T-cell (primary cell): ENCODE results near the gene DENND2A. TPM values are rescaled to one million over a fixed set of nuclear protein-coding genes. Genes with fewer than 3 reads are reported as not detected.

Experiments
- ATAC-seq, 4 experiments: fragments of 200-7000 bp in 3 of 4; fragments of 150-1000 bp in 1 of 4; cut with Tn5 transposase; replicated peaks in 1 of 4; 1 replicate in 3 of 4; 2 replicates in 1 of 4; pipeline ENCODE4 v1.10.0; 2021; ENCODE audit warnings: moderate library complexity in 3 of 4, mild to moderate bottlenecking in 2 of 4, moderate number of reproducible peaks in 1 of 4
- CTCF ChIA-PET, 2 donors: fragments of 300-600 bp; sonication (Branson Sonifier 250); formaldehyde crosslinking; loops; one replicate each; lab custom pipeline; 2022; ENCODE audit warnings: antibody characterized with exemption in 2 of 2; lab: Charles Lee
- POLR2A ChIA-PET, 2 donors: fragments of 300-600 bp; sonication (Branson Sonifier 250); formaldehyde crosslinking; loops; one replicate each; lab custom pipeline; 2022; ENCODE audit warnings: antibody characterized with exemption in 2 of 2; lab: Charles Lee
- DNase-seq, 35 experiments: peaks; one replicate each; pipeline versions ENCODE4 v3.0.0 to v3.0.0-alpha.2; 2013 to 2023
- H3K27ac ChIP-seq: one replicate; pipeline ENCODE4 v1.5.1; 2013; ENCODE audit warnings: low read length
- H3K27me3 ChIP-seq, 2 experiments: replicated peaks in 1 of 2; 1 replicate in 1 of 2; 2 replicates in 1 of 2; pipeline versions ENCODE4 v1.6.1 to v1.7.0; 2013; ENCODE audit warnings: low read length in 1 of 2, mixed read lengths in 1 of 2; ENCODE audit not compliant: control insufficient read depth in 2 of 2, insufficient read depth in 2 of 2; ENCODE audit errors: extremely low read depth in 1 of 2
- H3K36me3 ChIP-seq, 2 donors: 1 replicate in 1 of 2; 2 replicates in 1 of 2; pipeline versions ENCODE4 v1.6.1 to v1.7.0; 2013; ENCODE audit warnings: low read length in 1 of 2; ENCODE audit not compliant: control insufficient read depth in 2 of 2, insufficient read depth in 1 of 2; ENCODE audit errors: extremely low read depth in 1 of 2
- H3K4me1 ChIP-seq, 2 experiments: 1 replicate in 1 of 2; 2 replicates in 1 of 2; pipeline versions ENCODE4 v1.6.1 to v1.7.0; 2013; ENCODE audit warnings: low read length in 2 of 2, mixed read lengths in 1 of 2; ENCODE audit not compliant: insufficient read depth in 2 of 2, control insufficient read depth in 1 of 2; ENCODE audit errors: extremely low read depth in 1 of 2
- H3K4me3 ChIP-seq, 2 donors: 1 replicate in 1 of 2; 2 replicates in 1 of 2; pipeline versions ENCODE4 v1.5.1 to v1.7.0; 2013; ENCODE audit warnings: mild to moderate bottlenecking in 2 of 2, low read length in 1 of 2, moderate library complexity in 1 of 2; ENCODE audit not compliant: control insufficient read depth in 1 of 2; ENCODE audit errors: extremely low read depth in 1 of 2
- H3K9me3 ChIP-seq: 2 replicates; pipeline ENCODE4 v1.7.0; 2013
- H3K27ac Mint-ChIP-seq, 2 donors: one replicate each; pipeline ENCODE4 v1.8.0; 2020 to 2021; ENCODE audit warnings: mild to moderate bottlenecking in 2 of 2, mixed read lengths in 2 of 2
- H3K27me3 Mint-ChIP-seq, 2 donors: one replicate each; pipeline ENCODE4 v1.8.0; 2021 to 2022; ENCODE audit warnings: mixed read lengths in 2 of 2
- H3K36me3 Mint-ChIP-seq: one replicate; pipeline ENCODE4 v1.8.0; 2021; ENCODE audit warnings: mixed read lengths
- H3K4me1 Mint-ChIP-seq, 3 donors: one replicate each; pipeline ENCODE4 v1.8.0; 2020 to 2022; ENCODE audit warnings: mixed read lengths in 3 of 3, mild to moderate bottlenecking in 1 of 3
- H3K4me3 Mint-ChIP-seq, 3 donors: one replicate each; pipeline ENCODE4 v1.8.0; 2020 to 2022; ENCODE audit warnings: mild to moderate bottlenecking in 3 of 3, mixed read lengths in 3 of 3, moderate library complexity in 3 of 3
- H3K9me3 Mint-ChIP-seq, 3 donors: one replicate each; pipeline ENCODE4 v1.8.0; 2020 to 2022; ENCODE audit warnings: mixed read lengths in 3 of 3
- whole genome bisulfite sequencing: methylation state at CpG from one replicate; pipeline ENCODE4 v1.1.5; 2013; ENCODE audit warnings: missing lambda C conversion rate; ENCODE audit not compliant: insufficient coverage; 5-methylcytosine and 5-hydroxymethylcytosine counted together
- total RNA-seq, 35 experiments: library from RNA in 6 of 35; stranded (reverse) in 6 of 35; fragments of 120-200 nt in 1 of 35; gene quantifications; one replicate each; pipeline versions ENCODE4 v1.2.1 to v1.2.4 and lab custom pipeline; 2013 to 2026

DENND2A gene
- total RNA-seq, 5 donors from 2014 or later (not counting 1 experiment from before 2014, with no cell fraction given) = 0.09 TPM; not detected in 4

DNA sequence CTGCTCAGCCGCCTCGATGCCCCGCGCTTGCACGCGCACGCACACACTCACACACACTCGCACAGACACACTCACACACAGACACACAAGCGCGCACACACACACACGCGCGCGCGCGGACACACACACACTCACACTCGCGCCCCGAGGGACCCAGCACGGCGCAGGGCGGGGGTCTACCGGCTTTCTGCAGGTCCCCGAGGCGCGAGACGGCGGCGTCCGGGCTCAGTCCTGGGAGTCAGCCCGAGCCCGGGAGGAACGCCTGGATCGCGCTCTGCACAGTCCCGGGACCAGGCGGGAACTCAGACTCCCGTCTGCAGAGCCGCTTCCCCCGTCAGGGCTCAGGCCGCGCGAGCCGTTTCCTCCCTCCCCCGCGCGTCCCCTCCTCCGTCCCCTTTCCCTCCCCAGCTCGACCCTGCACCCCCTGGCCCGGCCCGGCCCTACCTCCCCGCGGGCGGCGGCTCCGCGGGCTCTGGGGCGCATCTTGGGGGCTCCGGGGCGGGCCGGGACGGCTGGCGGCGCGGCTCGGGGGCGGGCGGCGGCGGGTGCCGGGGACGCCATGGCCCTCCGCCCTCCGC lies 464 bp downstream of the DENND2A start:
- no peaks in the 10 kb centered on the region for H3K36me3 ChIP-seq
- Mint-ChIP-seq H3K27me3 (peaks cover 61 to 70% of the 10 kb centered on the region in 2 donors), H3K9me3 (no peaks in the 10 kb centered on the region), H3K4me1 (peaks cover 15 to 24% (median 21%) of the 10 kb centered on the region in 3 donors), H3K4me3 (peak overlapping the region; percentile 83 to 88 (median 84)), H3K27ac (peak overlapping the region in 1 of 2 donors; percentile 40), H3K36me3 (no peaks in the 10 kb centered on the region)
- peak; percentile 18 to 43 (median 38) for ATAC-seq
- peak in 2 of 35 experiments; percentile 3 for DNase-seq
- H3K27me3 ChIP-seq = peaks cover 5 to 82% of the 10 kb centered on the region in 2 experiments
- peak overlapping the region; percentile 28 to 62 for H3K4me3 ChIP-seq
- WGBS = under 1% methylated on average over 71 of the region's 74 CpGs
- H3K9me3 ChIP-seq = no peaks in the 10 kb centered on the region
- H3K4me1 ChIP-seq = peaks cover 0 to 21% of the 10 kb centered on the region in 2 experiments
- POLR2A ChIA-PET = no interaction called here
- CTCF ChIA-PET = interaction anchor here in 1 of 2 donors (0.6 kb wide), 1 partner anchor 76 kb away, joined by 4 read pairs; no protein-coding TSS in a partner anchor
- H3K27ac ChIP-seq = no peak overlapping the region

DNA sequence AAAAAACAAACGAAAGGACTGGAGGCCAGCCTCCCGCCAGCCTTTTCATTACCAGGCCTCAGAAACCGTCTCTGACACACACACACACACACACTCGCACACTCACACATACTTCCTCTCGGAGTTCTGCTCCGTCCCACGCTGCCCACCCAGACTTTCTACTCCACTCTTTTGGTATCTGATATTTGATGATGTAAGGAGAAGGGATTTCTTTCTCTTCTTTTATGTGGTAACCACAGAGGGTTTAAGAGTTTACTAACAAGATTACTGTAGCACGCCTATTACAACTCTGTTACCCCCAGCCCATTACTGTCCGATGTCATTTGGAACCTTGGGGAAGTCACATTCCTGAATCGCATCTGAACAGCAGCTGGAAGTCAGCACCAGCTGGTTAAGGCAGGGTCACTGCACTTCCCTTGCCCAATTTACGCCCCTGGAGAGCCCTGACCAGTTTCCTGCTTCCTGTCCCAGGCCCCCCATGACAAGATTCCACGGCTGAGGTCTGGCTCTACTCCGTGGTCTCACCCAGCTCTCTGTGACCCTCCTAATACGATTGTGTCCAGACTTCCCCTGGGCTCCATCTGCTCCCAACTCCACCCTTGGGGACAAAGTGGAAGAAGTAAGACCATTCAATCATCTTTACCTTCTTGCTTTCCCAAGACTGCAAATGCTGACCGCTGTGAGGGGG lies 1.1 kb downstream of the DENND2A start:
- ATAC-seq (no peak), DNase-seq (no peak)
- Histone ChIP-seq H3K27me3 (peaks cover 5 to 81% of the 10 kb centered on the region in 2 experiments), H3K27ac (no peak overlapping the region), H3K9me3 (no peaks in the 10 kb centered on the region), H3K4me1 (peaks cover 0 to 21% of the 10 kb centered on the region in 2 experiments), H3K36me3 (no peaks in the 10 kb centered on the region), H3K4me3 (peak overlapping the region; percentile 28 to 62)
- Mint-ChIP-seq H3K36me3 (no peaks in the 10 kb centered on the region), H3K9me3 (no peaks in the 10 kb centered on the region), H3K27ac (peak overlapping the region in 1 of 2 donors; percentile 40), H3K27me3 (peaks cover 57 to 69% of the 10 kb centered on the region in 2 donors), H3K4me1 (peaks cover 15 to 24% (median 21%) of the 10 kb centered on the region in 3 donors), H3K4me3 (peak overlapping the region; percentile 83 to 88 (median 84))
- ChIA-PET POLR2A (interaction anchor here in 1 of 2 donors (0.6 kb wide), 1 partner anchor 56 kb away, joined by 4 read pairs; no protein-coding TSS in a partner anchor), CTCF (no interaction called here)
- 10% methylated on average over 8 of the region's 15 CpGs for WGBS

GRCh38 chr7:140638173-140638791 lies 2.3 kb downstream of the DENND2A start:
- ChIA-PET POLR2A (interaction anchor here in 1 of 2 donors (0.6 kb wide), 2 partner anchors 43 to 371 kb away, joined by 3 to 4 read pairs; no protein-coding TSS in a partner anchor), CTCF (no interaction called here)
- WGBS = 100% methylated on average over 2 of the region's 6 CpGs
- Histone ChIP-seq H3K27ac (no peak overlapping the region), H3K4me1 (peaks cover 0 to 21% of the 10 kb centered on the region in 2 experiments), H3K4me3 (no peak overlapping the region), H3K36me3 (no peaks in the 10 kb centered on the region), H3K9me3 (no peaks in the 10 kb centered on the region), H3K27me3 (peaks cover 5 to 73% of the 10 kb centered on the region in 2 experiments)
- Mint-ChIP-seq H3K27me3 (peaks cover 53 to 66% of the 10 kb centered on the region in 2 donors), H3K4me1 (peaks cover 15 to 24% (median 21%) of the 10 kb centered on the region in 3 donors), H3K4me3 (peak overlapping the region in 1 of 3 donors; percentile 88), H3K36me3 (no peaks in the 10 kb centered on the region), H3K27ac (no peak overlapping the region), H3K9me3 (no peaks in the 10 kb centered on the region)
- ATAC-seq = no peak
- DNase-seq = no peak

DNA sequence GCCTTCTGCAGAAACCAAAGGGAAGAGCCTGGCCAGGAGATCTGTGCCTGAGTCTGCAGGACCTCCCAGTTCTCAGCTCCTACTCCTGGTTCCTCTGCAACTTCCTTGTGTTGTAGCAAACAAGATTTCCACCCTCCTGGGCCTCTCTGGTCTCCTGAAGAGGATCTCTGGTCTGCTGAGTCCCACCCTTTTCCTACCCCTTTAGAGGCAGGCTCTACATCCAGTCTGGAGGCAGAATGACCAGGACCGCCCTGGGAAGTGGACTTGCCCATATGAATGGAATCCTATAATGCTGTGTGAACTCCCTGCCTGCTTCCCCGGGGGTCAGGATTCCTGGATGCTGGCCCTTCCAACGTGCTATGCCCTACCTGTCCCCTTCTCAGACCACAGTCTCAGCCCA lies 3.2 kb downstream of the DENND2A start:
- Histone ChIP-seq H3K4me1 (peaks cover 0 to 21% of the 10 kb centered on the region in 2 experiments), H3K27me3 (peaks cover 5 to 65% of the 10 kb centered on the region in 2 experiments), H3K27ac (no peak overlapping the region), H3K9me3 (no peaks in the 10 kb centered on the region), H3K36me3 (no peaks in the 10 kb centered on the region), H3K4me3 (no peak overlapping the region)
- peaks cover 15 to 24% (median 21%) of the 10 kb centered on the region in 3 donors for H3K4me1 Mint-ChIP-seq
- POLR2A ChIA-PET = no interaction called here
- H3K9me3 Mint-ChIP-seq = no peaks in the 10 kb centered on the region
- no peaks in the 10 kb centered on the region for H3K36me3 Mint-ChIP-seq
- no peak for ATAC-seq
- no peak for DNase-seq
- CTCF ChIA-PET = interaction anchor here in 1 of 2 donors (0.6 kb wide), 2 partner anchors 118 to 257 kb away, joined by 4 read pairs; no protein-coding TSS in a partner anchor
- no peak overlapping the region for H3K4me3 Mint-ChIP-seq
- 50% methylated on average over 2 of the region's 3 CpGs for WGBS
- H3K27ac Mint-ChIP-seq = no peak overlapping the region
- peaks cover 52 to 64% of the 10 kb centered on the region in 2 donors for H3K27me3 Mint-ChIP-seq

GRCh38 chr7:140635816-140636215 lies 4.8 kb downstream of the DENND2A start:
- ChIA-PET CTCF (no interaction called here), POLR2A (no interaction called here)
- peaks cover 54 to 57% of the 10 kb centered on the region in 2 donors for H3K27me3 Mint-ChIP-seq

DNA sequence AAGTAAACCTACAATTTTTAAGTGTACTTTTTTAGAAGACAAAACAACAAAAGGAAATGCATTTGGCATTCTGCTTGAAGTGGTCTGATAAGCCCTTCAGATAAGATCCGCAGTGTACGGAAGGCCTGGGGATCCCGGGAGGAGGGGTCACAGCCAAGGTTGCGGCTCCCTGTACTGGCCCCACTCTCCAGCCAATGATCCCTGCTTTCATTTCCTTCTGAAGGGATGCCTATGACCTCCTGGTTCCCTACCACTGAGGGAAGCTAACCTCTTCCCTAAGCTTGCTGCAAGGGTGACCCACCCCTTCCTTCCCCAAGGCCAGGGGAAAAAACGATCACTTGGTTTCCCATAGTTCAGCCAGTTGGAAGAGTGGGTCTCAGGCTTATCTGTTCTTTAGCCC lies 5.3 kb downstream of the DENND2A start:
- ChIA-PET POLR2A (no interaction called here), CTCF (no interaction called here)
- Mint-ChIP-seq H3K36me3 (no peaks in the 10 kb centered on the region), H3K9me3 (no peaks in the 10 kb centered on the region), H3K27ac (no peak overlapping the region), H3K4me3 (no peak overlapping the region), H3K4me1 (peaks cover 8 to 15% (median 11%) of the 10 kb centered on the region in 3 donors), H3K27me3 (peaks cover 54 to 57% of the 10 kb centered on the region in 2 donors)
- no peak for ATAC-seq
- no peak for DNase-seq
- Histone ChIP-seq H3K4me3 (no peak overlapping the region), H3K9me3 (no peaks in the 10 kb centered on the region), H3K4me1 (peaks cover 0 to 14% of the 10 kb centered on the region in 2 experiments), H3K36me3 (no peaks in the 10 kb centered on the region), H3K27ac (no peak overlapping the region), H3K27me3 (peaks cover 5 to 54% of the 10 kb centered on the region in 2 experiments)
- whole genome bisulfite sequencing = 76% methylated on average over 3 of the region's 5 CpGs

More at GRCh38 chr7:140635816-140636215, 4.8 kb downstream of the DENND2A start:
- no peaks in the 10 kb centered on the region for H3K36me3 ChIP-seq
- H3K4me1 Mint-ChIP-seq = peaks cover 8 to 15% (median 11%) of the 10 kb centered on the region in 3 donors
- no peak overlapping the region for H3K27ac ChIP-seq
- no peaks in the 10 kb centered on the region for H3K9me3 ChIP-seq
- H3K9me3 Mint-ChIP-seq = no peaks in the 10 kb centered on the region
- H3K36me3 Mint-ChIP-seq = no peaks in the 10 kb centered on the region
- 93% methylated on average over 5 of the region's 5 CpGs for WGBS
- H3K4me3 Mint-ChIP-seq = no peak overlapping the region
- ATAC-seq = no peak
- H3K4me3 ChIP-seq = no peak overlapping the region
- no peak for DNase-seq
- H3K27me3 ChIP-seq = peaks cover 5 to 52% of the 10 kb centered on the region in 2 experiments
- H3K4me1 ChIP-seq = peaks cover 0 to 15% of the 10 kb centered on the region in 2 experiments
- H3K27ac Mint-ChIP-seq = no peak overlapping the region
